B cell (primary cell): ENCODE data around the gene INO80C.

Source experiments
- EZH2 ChIP-seq: IDR thresholded peaks from 2 replicates; pipeline ENCODE4 v1.6.1; 2012; ENCODE audit warnings: borderline replicate concordance, low read depth, mild to moderate bottlenecking, moderate library complexity, low read length; ENCODE audit not compliant: insufficient read depth, poor library complexity, severe bottlenecking
- TF ChIP-seq, protein P1 (sequence below): fragments of 200-600 bp; IDR thresholded peaks from one replicate; pipeline ENCODE4 v1.8.0; 2022; ENCODE audit warnings: antibody characterized with exemption, mild to moderate bottlenecking

DNA sequence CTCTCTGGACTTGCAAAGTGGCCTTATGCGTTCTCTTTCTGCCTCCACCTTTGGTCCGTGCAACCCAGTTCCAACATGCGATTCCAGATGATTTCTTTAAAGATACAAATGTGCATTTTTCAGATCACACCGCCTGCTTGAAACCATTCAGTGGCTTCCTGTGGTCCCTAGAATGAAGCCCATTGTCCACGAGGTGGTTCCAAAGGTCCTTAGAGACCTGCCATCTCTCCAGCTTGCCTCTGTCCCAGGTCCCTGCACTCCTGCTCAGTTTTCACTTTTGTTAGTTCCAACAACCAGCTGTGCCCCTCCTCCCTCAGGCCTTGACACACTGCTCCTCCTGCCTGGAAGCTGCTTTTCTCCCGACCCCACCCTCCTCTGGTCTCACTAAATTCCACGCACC lies 3.6 kb upstream of the INO80C start:
- TF ChIP-seq, protein P1, sequence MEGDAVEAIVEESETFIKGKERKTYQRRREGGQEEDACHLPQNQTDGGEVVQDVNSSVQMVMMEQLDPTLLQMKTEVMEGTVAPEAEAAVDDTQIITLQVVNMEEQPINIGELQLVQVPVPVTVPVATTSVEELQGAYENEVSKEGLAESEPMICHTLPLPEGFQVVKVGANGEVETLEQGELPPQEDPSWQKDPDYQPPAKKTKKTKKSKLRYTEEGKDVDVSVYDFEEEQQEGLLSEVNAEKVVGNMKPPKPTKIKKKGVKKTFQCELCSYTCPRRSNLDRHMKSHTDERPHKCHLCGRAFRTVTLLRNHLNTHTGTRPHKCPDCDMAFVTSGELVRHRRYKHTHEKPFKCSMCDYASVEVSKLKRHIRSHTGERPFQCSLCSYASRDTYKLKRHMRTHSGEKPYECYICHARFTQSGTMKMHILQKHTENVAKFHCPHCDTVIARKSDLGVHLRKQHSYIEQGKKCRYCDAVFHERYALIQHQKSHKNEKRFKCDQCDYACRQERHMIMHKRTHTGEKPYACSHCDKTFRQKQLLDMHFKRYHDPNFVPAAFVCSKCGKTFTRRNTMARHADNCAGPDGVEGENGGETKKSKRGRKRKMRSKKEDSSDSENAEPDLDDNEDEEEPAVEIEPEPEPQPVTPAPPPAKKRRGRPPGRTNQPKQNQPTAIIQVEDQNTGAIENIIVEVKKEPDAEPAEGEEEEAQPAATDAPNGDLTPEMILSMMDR: no peak
- TF ChIP-seq EZH2: no peak
